H1 (cell line): ENCODE results near the gene ZNF496. TPM values are rescaled to one million over a fixed set of nuclear protein-coding genes. Genes with fewer than 3 reads are reported as not detected.

ENCODE experiments used
- CTCF ChIA-PET: fragments of 300-600 bp; sonication (Branson Sonifier 250); formaldehyde crosslinking; loops from one replicate; lab custom pipeline; 2021; ENCODE audit not compliant: partially characterized antibody; lab: Charles Lee
- POLR2A ChIA-PET: fragments of 300-600 bp; sonication (Branson Sonifier 250); formaldehyde crosslinking; loops from one replicate; lab custom pipeline; 2021; ENCODE audit warnings: inconsistent platforms; ENCODE audit not compliant: partially characterized antibody; lab: Charles Lee
- DNase-seq, 2 experiments: peaks; one replicate each; pipeline versions ENCODE4 v3.0.0 to v3.0.0-alpha.2; 2010 to 2022; ENCODE audit warnings: low spot score in 2 of 2, low read depth in 1 of 2, mixed read lengths in 1 of 2
- FAIRE-seq: peaks from 2 replicates; lab custom pipeline; 2011; peaks lifted over from hg19 to GRCh38; lab: Jason Lieb, UNC
- H2AFZ ChIP-seq: 2 replicates; pipeline ENCODE4 v1.8.1; 2012; ENCODE audit warnings: low read length, inconsistent platforms
- H2AK5ac ChIP-seq: 2 replicates; pipeline ENCODE4 v1.6.1; 2013; ENCODE audit warnings: low read depth, low read length
- H2BK120ac ChIP-seq: replicated peaks from 2 replicates; pipeline ENCODE3; 2013; ENCODE audit warnings: low read depth, low read length, inconsistent platforms
- H2BK12ac ChIP-seq: 2 replicates; pipeline ENCODE4 v1.6.1; 2013; ENCODE audit warnings: low read depth, low read length
- H2BK15ac ChIP-seq: 2 replicates; pipeline ENCODE4 v1.6.1; 2013; ENCODE audit warnings: low read length
- H2BK20ac ChIP-seq: 2 replicates; pipeline ENCODE4 v1.6.1; 2013; ENCODE audit warnings: low read length
- H2BK5ac ChIP-seq: 2 replicates; pipeline ENCODE4 v1.6.1; 2013; ENCODE audit warnings: low read depth, low read length
- H3K14ac ChIP-seq: 2 replicates; pipeline ENCODE4 v1.6.1; 2013; ENCODE audit warnings: inconsistent platforms; ENCODE audit not compliant: insufficient read length
- H3K18ac ChIP-seq: 2 replicates; pipeline ENCODE4 v1.6.1; 2013; ENCODE audit warnings: low read length; ENCODE audit errors: extremely low read depth
- H3K23ac ChIP-seq: 2 replicates; pipeline ENCODE4 v1.6.1; 2013; ENCODE audit warnings: inconsistent platforms; ENCODE audit not compliant: insufficient read length
- H3K23me2 ChIP-seq: 2 replicates; pipeline ENCODE4 v1.6.1; 2013; ENCODE audit warnings: low read depth, low read length
- H3K27ac ChIP-seq: 2 replicates; pipeline ENCODE4 v1.6.1; 2011; ENCODE audit warnings: low read depth, low read length, inconsistent platforms
- H3K27me3 ChIP-seq, 4 experiments: replicated peaks in 1 of 4; 1 replicate in 1 of 4; 2 replicates in 3 of 4; pipeline versions ENCODE4 v1.6.1 to v1.8.1; 2011 to 2013; ENCODE audit warnings: low read length in 3 of 4, mild to moderate bottlenecking in 3 of 4, inconsistent platforms in 2 of 4, mixed read lengths in 2 of 4, moderate library complexity in 1 of 4; ENCODE audit not compliant: control insufficient read depth in 3 of 4, insufficient read depth in 3 of 4; ENCODE audit errors: extremely low read depth in 1 of 4
- H3K36me3 ChIP-seq, 4 experiments: 2 replicates each; pipeline versions ENCODE4 v1.6.1 to v1.8.1; 2011 to 2013; ENCODE audit warnings: mild to moderate bottlenecking in 4 of 4, low read length in 3 of 4, moderate library complexity in 2 of 4, control low read depth in 1 of 4, inconsistent platforms in 1 of 4; ENCODE audit not compliant: insufficient read depth in 4 of 4, control insufficient read depth in 2 of 4
- H3K4ac ChIP-seq: replicated peaks from 2 replicates; pipeline ENCODE3; 2013; ENCODE audit warnings: low read length, low read depth, mixed read lengths, inconsistent platforms; ENCODE audit not compliant: insufficient read length
- H3K4me1 ChIP-seq, 4 experiments: replicated peaks in 1 of 4; 1 replicate in 1 of 4; 2 replicates in 3 of 4; pipeline versions ENCODE4 v1.6.1 to v1.8.1; 2011 to 2013; ENCODE audit warnings: low read length in 3 of 4, inconsistent platforms in 2 of 4, mixed read lengths in 1 of 4; ENCODE audit not compliant: insufficient read depth in 4 of 4, control insufficient read depth in 3 of 4
- H3K4me2 ChIP-seq, 2 experiments: 2 replicates each; pipeline versions ENCODE4 v1.6.1 to v1.8.1; 2011 to 2013; ENCODE audit warnings: low read depth in 2 of 2, low read length in 2 of 2, control low read depth in 1 of 2, inconsistent platforms in 1 of 2, mild to moderate bottlenecking in 1 of 2; ENCODE audit not compliant: insufficient read depth in 1 of 2
- H3K4me3 ChIP-seq, 4 experiments: fragments of 200-600, 300-600 bp in 1 of 4; sonication (generic), shearing (Covaris generic), sonication (Bioruptor Twin) in 1 of 4; 2 replicates each; pipeline versions ENCODE4 v1.5.1 to v1.8.1; 2011 to 2016; ENCODE audit warnings: low read length in 4 of 4, low read depth in 3 of 4, control low read depth in 2 of 4, inconsistent platforms in 2 of 4, mild to moderate bottlenecking in 2 of 4, mixed read lengths in 1 of 4, moderate library complexity in 1 of 4; ENCODE audit not compliant: insufficient read depth in 2 of 4; ENCODE audit errors: extremely low read depth in 1 of 4
- H3K56ac ChIP-seq: replicated peaks from 2 replicates; pipeline ENCODE3; 2013; ENCODE audit warnings: low read depth, mild to moderate bottlenecking, mixed read lengths, low read length, inconsistent platforms; ENCODE audit not compliant: insufficient read length
- H3K79me1 ChIP-seq: 2 replicates; pipeline ENCODE4 v1.6.1; 2013; ENCODE audit warnings: low read depth, low read length, control low read depth
- H3K79me2 ChIP-seq, 2 experiments: 2 replicates each; pipeline versions ENCODE4 v1.6.1 to v1.8.1; 2012 to 2013; ENCODE audit warnings: low read length in 2 of 2, mild to moderate bottlenecking in 2 of 2, inconsistent platforms in 1 of 2; ENCODE audit not compliant: insufficient read depth in 2 of 2, control insufficient read depth in 1 of 2
- H3K9ac ChIP-seq, 4 experiments: replicated peaks in 1 of 4; 1 replicate in 1 of 4; 2 replicates in 3 of 4; pipeline versions ENCODE4 v1.6.1 to v1.8.1; 2011 to 2013; ENCODE audit warnings: low read depth in 3 of 4, low read length in 3 of 4, control low read depth in 2 of 4, mild to moderate bottlenecking in 2 of 4, moderate library complexity in 2 of 4, inconsistent platforms in 1 of 4; ENCODE audit errors: extremely low read depth in 1 of 4
- H3K9me3 ChIP-seq, 2 experiments: 2 replicates each; pipeline versions ENCODE4 v1.6.1 to v1.8.1; 2012 to 2013; ENCODE audit warnings: mild to moderate bottlenecking in 2 of 2, moderate library complexity in 2 of 2, control low read depth in 1 of 2, inconsistent platforms in 1 of 2, low read depth in 1 of 2, low read length in 1 of 2, mixed read lengths in 1 of 2; ENCODE audit not compliant: insufficient read depth in 2 of 2
- H4K20me1 ChIP-seq, 2 experiments: replicated peaks in 1 of 2; 2 replicates each; pipeline versions ENCODE3 to v1.8.1; 2011 to 2013; ENCODE audit warnings: inconsistent platforms in 2 of 2, low read length in 2 of 2, mild to moderate bottlenecking in 1 of 2; ENCODE audit not compliant: insufficient read depth in 2 of 2, control insufficient read depth in 1 of 2
- H4K5ac ChIP-seq: 2 replicates; pipeline ENCODE4 v1.6.1; 2013; ENCODE audit warnings: low read length, low read depth, mixed read lengths, inconsistent platforms; ENCODE audit not compliant: insufficient read length
- H4K8ac ChIP-seq: 2 replicates; pipeline ENCODE4 v1.8.0; 2013; ENCODE audit warnings: mild to moderate bottlenecking, moderate library complexity, low read length, inconsistent platforms; ENCODE audit not compliant: insufficient read depth; ENCODE audit errors: extremely low read depth
- H4K91ac ChIP-seq: replicated peaks from 2 replicates; pipeline ENCODE3; 2013; ENCODE audit warnings: low read length, mixed read lengths, inconsistent platforms; ENCODE audit not compliant: insufficient read length
- CTBP2 ChIP-seq: IDR thresholded peaks from 2 replicates; pipeline ENCODE4 v1.7.0; 2011; ENCODE audit warnings: borderline replicate concordance, mild to moderate bottlenecking, moderate library complexity, mixed read lengths, low read length; ENCODE audit not compliant: insufficient read depth, insufficient read length
- SIN3A ChIP-seq, 2 experiments: IDR thresholded peaks in 1 of 2; conservative IDR thresholded peaks in 1 of 2; 2 replicates each; pipeline ENCODE4 v1.6.1; 2011 to 2012; ENCODE audit warnings: low read length in 2 of 2, improper control_type of control experiment in 1 of 2, low read depth in 1 of 2, mild to moderate bottlenecking in 1 of 2
- WGBS, 2 experiments: shearing (Covaris generic) in 1 of 2; methylation state at CpG; one replicate each; pipeline versions ENCODE4 v1.1.6 to v1.1.7; 2013 to 2015; ENCODE audit warnings: low lambda C conversion rate in 2 of 2, mixed read lengths in 2 of 2, inconsistent platforms in 1 of 2, low coverage in 1 of 2, missing lambda C conversion rate in 1 of 2; ENCODE audit not compliant: insufficient replicate concordance in 2 of 2, insufficient coverage in 1 of 2, insufficient read length in 1 of 2; ENCODE audit errors: extremely low coverage in 1 of 2, missing lambda C conversion rate in 1 of 2; 5-methylcytosine and 5-hydroxymethylcytosine counted together
- polyA plus RNA-seq, 7 experiments: library from polyadenylated mRNA; depleted of rRNA in 3 of 7; stranded (reverse) in 5 of 7; unstranded in 2 of 7; fragments of >200 nt in 5 of 7; fragments of 200-250 nt in 2 of 7; gene quantifications; 1 replicate in 5 of 7; 2 replicates in 1 of 7; 4 replicates in 1 of 7; pipeline versions ENCODE4 v1.2.1 to v1.2.3, GENCODE V29; 2011 to 2013; ENCODE audit warnings: missing spikeins in 2 of 7, mixed read lengths in 2 of 7
- total RNA-seq: library from RNA; stranded (reverse); fragmentation: NEBNext Ultra II Directional; extraction: Animal tissue kit (Norgen Biotek cat#: 25700); gene quantifications from 2 replicates; pipeline ENCODE4 v1.2.1, GENCODE V29; 2021

Gene ZNF496
- total and polyA plus RNA-seq, 2 of the 8 experiments (the other 6 are each of a cell fraction or from before 2014, with no cell fraction given): 27.9 to 71.4 TPM

- no peak for TF ChIP-seq CTBP2
- TF ChIP-seq SIN3A (conservative IDR thresholded peaks at IDR 0.05 in 1 of 2, IDR thresholded peaks at IDR 0.05 in 1 of 2; ENCODE audit: low read depth in 1 of 2, low read length in 2 of 2): no peak
- TF ChIP-seq, all 59 proteins: peak for 0
- Histone ChIP-seq H2AK5ac (no peak overlapping the region), H2AFZ (no peak overlapping the region), H2BK5ac (no peak overlapping the region), H4K91ac (no peak overlapping the region), H4K5ac (no peak overlapping the region), H3K4me1 (peaks cover 0 to 3% (median 1%) of the 10 kb centered on the region in 4 experiments; a peak in 3 of 7 replicates), H3K4me2 (no peak overlapping the region), H3K4ac (no peak overlapping the region), H4K20me1 (no peaks in the 10 kb centered on the region), H3K18ac (no peak overlapping the region), H3K56ac (no peak overlapping the region), H2BK12ac (no peak overlapping the region), H4K8ac (no peak overlapping the region), H2BK120ac (no peak overlapping the region), H3K23ac (no peak overlapping the region), H3K9ac (no peak overlapping the region), H3K27me3 (no peaks in the 10 kb centered on the region), H3K27ac (no peak overlapping the region), H3K79me1 (no peaks in the 10 kb centered on the region), H3K9me3 (no peaks in the 10 kb centered on the region; a peak in 1 of 4 replicates), H2BK15ac (no peak overlapping the region), H3K23me2 (peaks cover 2% of the 10 kb centered on the region; the same call in 1 of the 2 replicates), H3K79me2 (no peaks in the 10 kb centered on the region), H3K36me3 (no peaks in the 10 kb centered on the region), H2BK20ac (no peak overlapping the region), H3K14ac (no peak overlapping the region), H3K4me3 (no peak overlapping the region)
- ChIA-PET POLR2A (no interaction called here), CTCF (interaction anchor here (0.6 to 1.3 kb wide), 3 partner anchors 9 to 1479 kb away, joined by 3 read pairs; no protein-coding TSS in a partner anchor)
- no peak for FAIRE-seq
- peak in 1 of 2 experiments; percentile 37 for DNase-seq
- 95% methylated on average over 20 of the region's 23 CpGs; no CpG with 5 or more reads in 1 of the 2 experiments for WGBS, 2 experiments
Measured at GRCh38 chr1:247286134-247286670, 45.5 kb downstream of the ZNF496 start.
